GM21447 (cell line): ENCODE data around the gene TXNRD2.
"Not testable (repeated sequence)": the region's sequence is repeated elsewhere in the genome, so short reads cannot be mapped to it uniquely, and the experiment has no call there.

ENCODE experiments used
- ATAC-seq: cut with Tn5 transposase; IDR thresholded peaks from one replicate; pipeline ENCODE4 v1.9.1; 2021; ENCODE audit not compliant: unreplicated experiment

TXNRD2 gene

GRCh38 chr22:19849835-19850762 lies 91.5 kb downstream of the TXNRD2 start:
- ATAC-seq: no peak

- no peak for ATAC-seq
Observed at GRCh38 chr22:19848298-19849224, 93.1 kb downstream of the TXNRD2 start.

- no peak for ATAC-seq
Observed at GRCh38 chr22:19847345-19847632, 94.3 kb downstream of the TXNRD2 start.

GRCh38 chr22:19846620-19847344 lies 94.8 kb downstream of the TXNRD2 start:
- ATAC-seq: no peak

GRCh38 chr22:19845054-19845722 lies 96.4 kb downstream of the TXNRD2 start:
- ATAC-seq: no peak

GRCh38 chr22:19844377-19845053 lies 97.1 kb downstream of the TXNRD2 start:
- no peak for ATAC-seq

GRCh38 chr22:19843857-19844376 lies 97.7 kb downstream of the TXNRD2 start:
- no peak for ATAC-seq

GRCh38 chr22:19843107-19843856 lies 98.3 kb downstream of the TXNRD2 start:
- no peak for ATAC-seq

GRCh38 chr22:19842393-19843106 lies 99.1 kb downstream of the TXNRD2 start:
- no peak for ATAC-seq

GRCh38 chr22:19841641-19842392 lies 99.8 kb downstream of the TXNRD2 start:
- no peak for ATAC-seq

GRCh38 chr22:19840955-19841640 lies 100.5 kb downstream of the TXNRD2 start:
- no peak for ATAC-seq

- no peak for ATAC-seq
Observed at GRCh38 chr22:19840059-19840458, 101.6 kb downstream of the TXNRD2 start.

GRCh38 chr22:19837915-19838314 lies 103.7 kb downstream of the TXNRD2 start:
- no peak for ATAC-seq

- no peak for ATAC-seq
Observed at GRCh38 chr22:19836512-19836911, 105.1 kb downstream of the TXNRD2 start.

GRCh38 chr22:19834599-19834998 lies 107.0 kb downstream of the TXNRD2 start:
- ATAC-seq: no peak

- not testable (repeated sequence) for ATAC-seq
Observed at GRCh38 chr22:19833327-19833726, 108.3 kb downstream of the TXNRD2 start.

GRCh38 chr22:19832476-19833108 lies 109.0 kb downstream of the TXNRD2 start:
- ATAC-seq: no peak
